Esophagus squamous epithelium (tissue), 4 donors: ENCODE data around the gene ADPGK.

ENCODE experiments used
- POLR2A ChIP-seq, 4 donors: fragments of 450-650 bp; IDR thresholded peaks; one replicate each; pipeline ENCODE4 v1.6.1; 2017; ENCODE audit warnings: antibody characterized with exemption in 4 of 4, mild to moderate bottlenecking in 4 of 4, moderate library complexity in 3 of 4
- TF ChIP-seq, protein P1 (sequence below), 6 experiments: fragments of 450-650 bp in 4 of 6; fragments of 200-600 bp in 2 of 6; sonication (generic) in 2 of 6; IDR thresholded peaks; one replicate each; pipeline ENCODE4 v1.5.1; 2016 to 2019; ENCODE audit warnings: antibody characterized with exemption in 6 of 6, mild to moderate bottlenecking in 4 of 6, moderate library complexity in 4 of 6

DNA sequence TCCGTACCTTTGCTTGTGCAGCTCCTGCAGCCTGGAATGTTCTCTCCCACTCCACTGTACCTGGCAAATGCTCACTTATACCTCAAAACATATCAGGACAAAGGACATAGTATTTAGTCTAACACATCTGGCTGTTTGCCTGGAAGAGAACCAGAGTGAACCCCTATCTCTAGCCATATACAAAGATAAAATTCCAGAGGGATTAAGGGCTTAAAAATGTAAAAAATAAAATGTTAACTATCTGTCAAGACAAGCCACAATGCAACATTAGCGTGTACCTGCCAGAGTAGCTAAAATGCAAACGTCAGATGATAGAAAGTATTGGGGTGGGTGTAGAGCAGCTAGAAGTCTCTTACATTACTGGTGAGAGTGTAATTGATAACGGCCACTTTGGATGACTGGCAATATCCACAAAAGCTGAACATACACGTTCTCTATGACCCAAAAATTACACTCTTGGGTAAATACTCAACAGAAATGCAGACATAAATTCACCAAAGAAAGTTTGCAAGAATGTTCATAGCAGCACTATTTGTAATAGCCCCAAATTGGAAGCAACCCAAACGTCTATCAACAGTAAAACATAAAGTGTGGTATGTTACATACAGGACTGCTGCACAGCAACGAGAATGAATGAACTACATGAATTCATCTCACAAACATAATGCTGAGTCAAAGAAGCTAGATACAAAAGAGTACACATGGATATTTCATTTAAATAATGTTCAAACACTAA, 18.2 kb upstream of the ADPGK start:
- TF ChIP-seq, protein P1, sequence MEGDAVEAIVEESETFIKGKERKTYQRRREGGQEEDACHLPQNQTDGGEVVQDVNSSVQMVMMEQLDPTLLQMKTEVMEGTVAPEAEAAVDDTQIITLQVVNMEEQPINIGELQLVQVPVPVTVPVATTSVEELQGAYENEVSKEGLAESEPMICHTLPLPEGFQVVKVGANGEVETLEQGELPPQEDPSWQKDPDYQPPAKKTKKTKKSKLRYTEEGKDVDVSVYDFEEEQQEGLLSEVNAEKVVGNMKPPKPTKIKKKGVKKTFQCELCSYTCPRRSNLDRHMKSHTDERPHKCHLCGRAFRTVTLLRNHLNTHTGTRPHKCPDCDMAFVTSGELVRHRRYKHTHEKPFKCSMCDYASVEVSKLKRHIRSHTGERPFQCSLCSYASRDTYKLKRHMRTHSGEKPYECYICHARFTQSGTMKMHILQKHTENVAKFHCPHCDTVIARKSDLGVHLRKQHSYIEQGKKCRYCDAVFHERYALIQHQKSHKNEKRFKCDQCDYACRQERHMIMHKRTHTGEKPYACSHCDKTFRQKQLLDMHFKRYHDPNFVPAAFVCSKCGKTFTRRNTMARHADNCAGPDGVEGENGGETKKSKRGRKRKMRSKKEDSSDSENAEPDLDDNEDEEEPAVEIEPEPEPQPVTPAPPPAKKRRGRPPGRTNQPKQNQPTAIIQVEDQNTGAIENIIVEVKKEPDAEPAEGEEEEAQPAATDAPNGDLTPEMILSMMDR (IDR thresholded peaks at IDR 0.05) = no peak
- no peak for TF ChIP-seq POLR2A (IDR thresholded peaks at IDR 0.05)
